T-helper 2 cell (primary cell): ENCODE results near the gene F5.

Source experiments
- DNase-seq, 5 experiments: peaks; one replicate each; pipeline versions ENCODE4 v3.0.0 to v3.0.0-alpha.2; 2012 to 2022

The F5 gene

DNA sequence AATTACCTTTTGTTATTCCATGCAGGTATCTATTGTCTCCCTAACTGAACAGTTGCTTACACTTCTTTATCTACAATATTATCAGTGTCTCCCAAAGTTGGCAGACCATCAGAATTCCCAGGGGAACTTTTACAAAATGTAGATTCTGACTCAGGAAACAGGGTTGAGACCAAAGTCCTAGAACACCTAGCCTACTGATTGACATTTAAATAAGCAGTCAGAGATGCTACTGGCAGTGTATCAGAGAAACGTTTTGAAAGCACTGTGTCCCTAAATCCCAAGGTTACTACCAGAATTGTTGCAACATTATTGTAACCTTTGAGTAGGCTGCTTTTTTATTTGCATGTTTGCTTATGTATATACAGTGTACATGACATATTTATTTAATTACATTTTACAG is 1.8 kb upstream of the F5 start:
- DNase-seq: no peak

DNA sequence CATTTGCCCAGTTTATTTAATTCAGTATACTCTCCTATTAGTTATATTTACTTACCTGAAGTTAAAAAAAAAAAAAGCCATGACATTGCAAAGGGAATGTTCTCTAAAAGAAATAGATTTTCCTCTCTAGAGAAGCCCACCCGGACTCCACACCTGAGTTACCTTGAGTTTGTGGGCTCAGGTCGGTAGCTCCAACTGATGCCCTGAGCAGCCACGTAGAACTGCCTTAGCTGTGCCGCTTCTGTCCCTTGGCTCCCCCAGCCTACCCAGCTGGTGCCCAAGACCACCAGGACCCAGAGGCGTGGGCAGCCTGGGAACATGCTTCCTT is 250 bp downstream of the F5 start:
- no peak for DNase-seq

- no peak for DNase-seq
Measured at GRCh38 chr1:169585181-169585580, 1.1 kb downstream of the F5 start.

DNA sequence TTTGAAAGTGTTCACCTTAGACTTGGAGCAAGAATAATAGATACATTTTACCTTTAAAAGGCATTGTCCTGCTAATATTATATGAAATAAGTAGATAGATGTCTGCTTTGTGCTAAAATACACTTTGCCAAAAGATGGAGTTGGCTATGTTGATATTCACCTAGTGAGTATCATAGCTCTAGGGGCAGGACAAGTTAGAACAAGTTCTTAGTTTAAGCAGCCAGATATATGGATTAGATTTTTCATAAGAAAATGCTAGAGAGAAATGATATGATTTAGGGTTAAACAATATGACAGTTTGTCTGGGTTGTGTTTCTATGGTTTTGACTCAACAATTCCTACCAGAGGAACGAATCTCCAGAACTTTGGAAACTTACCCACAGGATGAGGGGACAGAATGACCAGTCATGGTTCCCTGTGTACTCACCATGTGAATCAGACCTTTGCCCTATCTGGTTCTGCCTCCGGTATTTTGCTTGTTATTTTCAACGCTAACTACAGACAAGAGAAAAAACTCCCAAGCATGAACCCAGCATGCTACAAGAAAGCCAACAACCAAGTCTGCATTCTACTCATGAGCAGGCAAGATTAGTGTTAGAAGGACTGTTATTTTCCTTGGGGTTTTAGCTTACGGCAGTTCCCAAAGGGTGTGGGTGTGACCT is 1.7 kb downstream of the F5 start:
- DNase-seq: peak in 1 of 5 experiments; percentile 20

DNA sequence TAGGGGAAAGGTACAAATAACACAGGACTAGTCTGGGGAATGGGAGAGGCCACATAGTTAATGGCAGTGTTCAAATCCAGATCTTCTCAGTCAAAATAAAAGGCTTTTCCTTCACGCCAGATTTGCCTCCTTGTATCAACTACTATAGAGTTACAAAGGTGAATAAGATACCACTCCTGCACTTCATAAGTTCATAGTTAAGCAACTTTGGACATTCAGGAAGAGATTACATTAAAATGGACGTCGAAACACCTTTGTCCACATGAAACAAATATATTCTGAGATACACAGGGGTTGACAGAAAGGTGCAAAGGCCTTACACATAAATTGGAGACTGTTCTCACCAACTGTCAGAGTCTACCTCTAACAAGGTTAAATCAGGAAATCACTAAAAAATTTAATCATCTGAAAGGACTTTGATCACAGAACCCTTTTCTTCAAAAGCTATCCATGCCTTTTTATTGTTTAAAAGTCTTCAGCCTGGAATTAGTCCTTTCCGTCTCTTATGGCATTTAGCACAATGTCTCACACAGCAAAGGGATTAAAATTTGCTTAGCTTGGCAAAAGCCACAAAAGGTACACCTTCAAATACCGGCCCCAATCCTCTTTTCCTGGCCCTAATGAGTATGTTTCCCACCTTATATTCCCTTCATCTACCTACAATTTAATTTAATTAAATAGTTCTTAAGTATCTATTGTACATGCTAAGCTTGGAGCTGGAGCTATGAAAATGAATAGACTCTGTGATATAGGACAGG is 8.1 kb downstream of the F5 start:
- no peak for DNase-seq

DNA sequence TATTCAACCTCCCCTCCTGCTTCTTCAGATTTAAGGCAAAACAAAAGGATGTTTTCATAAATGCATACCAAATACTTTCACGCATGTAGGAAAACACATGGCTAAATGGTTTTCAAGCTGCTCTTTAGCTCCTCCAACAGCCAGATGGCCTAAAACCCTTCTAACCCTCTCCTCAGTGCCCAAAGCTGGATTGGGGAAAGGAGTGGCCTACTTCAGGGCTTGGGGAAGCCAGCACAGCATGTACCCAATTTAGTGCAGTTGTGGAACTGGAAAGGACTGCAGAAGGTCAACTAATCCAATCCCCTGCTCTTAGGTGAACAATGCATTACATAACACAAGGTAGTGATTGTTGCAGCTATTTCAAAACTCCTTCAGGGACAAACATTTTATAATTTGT is 9.3 kb downstream of the F5 start:
- no peak for DNase-seq

- no peak for DNase-seq
Measured at GRCh38 chr1:169576241-169576934, 9.9 kb downstream of the F5 start.

DNA sequence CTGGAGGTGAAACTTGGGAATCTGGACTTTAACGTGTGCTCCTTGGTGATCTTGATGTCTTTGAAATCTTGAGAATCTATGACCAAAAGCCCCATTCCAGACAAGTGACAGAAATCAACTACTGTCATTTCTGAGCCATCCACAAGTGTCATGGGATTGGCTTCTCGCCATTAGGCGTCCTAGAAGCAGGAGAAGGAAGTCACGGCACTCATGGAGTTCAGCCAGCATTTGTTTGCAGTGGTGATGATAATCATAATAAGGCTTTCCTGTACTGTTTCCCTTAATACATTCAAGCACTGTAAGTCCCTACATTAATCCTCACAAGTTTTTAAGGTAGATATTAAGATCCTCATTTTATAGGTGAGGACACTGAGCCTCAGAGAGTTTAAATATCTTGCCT is 11.9 kb downstream of the F5 start:
- DNase-seq: no peak

- DNase-seq: no peak
Measured at GRCh38 chr1:169572187-169572586, 14.1 kb downstream of the F5 start.

- DNase-seq: peak in 1 of 5 experiments; percentile 42
Measured at GRCh38 chr1:169571450-169571849, 14.8 kb downstream of the F5 start.

- DNase-seq: no peak
Measured at GRCh38 chr1:169570172-169570574, 16.1 kb downstream of the F5 start.

DNA sequence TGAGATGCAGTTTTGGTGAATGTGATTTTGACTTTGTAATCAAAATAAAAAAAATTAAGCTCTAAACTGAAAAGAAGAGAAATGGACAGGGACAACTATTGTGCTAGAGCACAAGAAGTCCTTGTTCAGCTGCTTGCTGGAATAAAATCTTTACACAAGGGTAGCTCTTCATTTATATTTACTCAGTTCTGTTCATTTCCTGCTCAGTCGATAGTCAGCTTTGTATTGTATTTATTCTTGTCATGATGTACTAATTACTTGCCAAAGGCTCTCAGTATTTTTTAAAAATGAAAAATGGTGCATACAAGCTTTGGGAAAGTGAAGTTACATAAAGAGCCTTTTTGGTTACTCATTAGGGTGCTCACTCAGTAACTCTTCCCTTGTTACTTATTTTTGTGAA is 17.8 kb downstream of the F5 start:
- DNase-seq: no peak

DNA sequence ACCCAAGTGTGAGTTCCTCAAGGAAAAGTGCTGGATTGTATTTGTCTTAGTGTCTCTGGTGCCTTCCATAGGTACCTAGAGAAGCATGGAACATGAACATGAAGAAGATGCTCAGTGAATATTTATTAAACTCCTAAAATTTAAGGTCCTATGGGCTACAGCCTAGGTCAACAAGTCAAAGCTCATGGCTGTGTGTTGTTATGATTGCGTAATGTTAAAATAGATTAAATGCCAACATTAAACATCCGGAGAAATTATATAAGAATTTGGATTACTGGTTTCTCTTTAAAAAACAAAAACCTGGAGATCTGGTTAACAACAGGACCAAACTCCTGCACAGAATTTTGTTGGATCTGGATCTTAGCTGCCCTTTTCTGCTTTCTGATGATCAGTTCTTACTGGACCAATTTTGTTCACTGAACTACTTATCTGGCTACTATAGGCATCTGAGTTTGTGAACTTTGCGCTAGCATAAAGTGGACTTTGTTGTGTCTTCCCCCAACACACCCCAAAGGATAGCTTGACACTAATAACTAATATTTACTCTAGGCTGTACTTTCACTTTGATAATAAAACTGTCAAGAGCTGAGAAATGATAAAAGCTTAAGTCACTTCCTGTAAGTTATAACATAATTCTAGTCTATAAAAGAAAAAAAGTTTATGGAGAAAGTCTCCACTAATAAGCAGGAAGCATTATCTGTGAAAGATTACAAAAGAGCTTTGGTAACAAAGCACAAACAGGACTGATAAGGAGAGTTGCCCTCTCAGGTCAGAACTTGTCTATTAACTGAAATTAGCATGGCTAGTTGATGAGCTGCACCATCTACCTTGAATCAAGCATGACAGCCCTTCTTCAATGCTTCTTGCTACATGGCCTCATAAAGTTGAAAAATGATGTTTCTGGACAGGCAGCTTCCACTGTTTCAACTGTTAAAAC is 20.7 kb downstream of the F5 start:
- no peak for DNase-seq

DNA sequence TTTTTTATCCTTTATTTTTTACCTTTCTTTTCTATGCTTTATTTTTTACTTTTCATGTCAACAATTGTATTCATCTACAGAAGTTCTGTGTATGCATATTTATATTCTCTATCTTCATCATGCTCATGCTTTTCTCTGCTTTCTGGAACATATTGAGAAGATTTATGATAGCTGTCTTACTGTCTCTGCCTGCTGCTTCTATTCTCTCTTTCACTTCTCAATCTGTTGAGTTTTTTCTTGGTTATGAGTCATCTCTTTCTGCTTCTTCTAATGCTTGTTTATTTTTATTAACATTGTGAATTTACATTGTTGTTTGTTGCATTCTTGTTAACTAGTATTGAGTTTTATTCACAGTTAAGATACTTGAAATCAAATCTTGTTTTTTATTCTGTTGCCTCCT is 22.6 kb downstream of the F5 start:
- DNase-seq: no peak

GRCh38 chr1:169563019-169563615 is 23.2 kb downstream of the F5 start:
- DNase-seq: no peak

- no peak for DNase-seq
Measured at GRCh38 chr1:169561692-169562091, 24.6 kb downstream of the F5 start.

DNA sequence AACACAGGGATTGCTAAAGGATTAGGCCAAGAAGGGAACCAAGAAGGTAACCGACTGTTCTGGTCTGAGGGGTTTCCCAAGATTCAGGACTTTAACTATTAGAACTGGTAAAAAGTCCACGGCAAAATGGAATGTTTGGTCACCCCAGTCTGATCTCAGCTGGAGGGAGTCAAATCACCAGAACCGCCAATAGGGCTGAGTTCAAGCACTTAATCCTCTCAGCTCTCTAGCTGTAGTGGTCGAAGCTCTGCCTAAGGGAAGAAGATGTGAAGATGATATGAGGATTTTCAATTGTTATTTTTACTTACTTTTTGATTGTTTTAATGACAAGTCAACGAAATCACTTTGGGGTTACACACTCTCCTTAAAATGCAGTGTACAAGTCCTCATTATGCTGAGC is 29.1 kb downstream of the F5 start:
- DNase-seq: no peak

DNA sequence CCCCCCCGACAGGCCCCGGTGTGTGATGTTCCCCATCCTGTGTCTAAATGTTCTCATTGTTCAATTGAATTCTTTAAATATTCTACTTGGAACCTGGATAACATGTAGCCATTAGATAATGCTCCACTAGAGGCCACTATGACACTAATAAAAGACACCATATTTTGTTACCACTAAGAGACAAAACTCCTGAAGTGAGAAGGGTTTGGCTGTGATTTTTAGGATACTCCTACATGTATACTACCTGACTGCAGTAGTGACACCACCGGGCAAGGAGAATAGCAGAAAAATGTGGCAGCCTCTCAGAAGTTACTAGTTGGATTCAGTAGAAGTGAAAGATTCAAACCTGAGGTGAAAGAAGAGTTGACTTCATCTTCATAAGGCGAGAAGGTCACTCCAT is 36.0 kb downstream of the F5 start:
- peak in 2 of 5 experiments; percentile 20 to 60 for DNase-seq

DNA sequence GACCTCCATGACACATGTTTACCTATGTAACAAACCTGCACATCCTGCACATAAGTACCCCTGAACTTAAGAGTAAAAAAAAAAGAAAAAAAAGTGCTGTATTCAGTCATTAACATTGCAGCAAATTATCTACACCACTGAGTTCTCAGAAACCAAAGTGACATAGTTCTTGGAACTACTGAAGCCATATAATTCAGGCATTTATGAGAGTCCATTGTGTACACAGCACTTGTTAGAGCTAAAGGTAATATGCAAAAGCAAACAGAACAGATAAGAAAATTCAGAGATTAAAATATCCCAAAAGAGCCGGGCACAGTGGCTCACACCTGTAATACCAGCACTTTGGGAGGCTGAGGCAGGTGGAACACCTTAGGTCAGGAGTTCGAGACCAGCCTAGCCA is 38.0 kb downstream of the F5 start:
- no peak for DNase-seq

- DNase-seq: peak in 3 of 5 experiments; percentile 23 to 83 (median 38)
Measured at GRCh38 chr1:169546087-169546995, 39.9 kb downstream of the F5 start.

DNA sequence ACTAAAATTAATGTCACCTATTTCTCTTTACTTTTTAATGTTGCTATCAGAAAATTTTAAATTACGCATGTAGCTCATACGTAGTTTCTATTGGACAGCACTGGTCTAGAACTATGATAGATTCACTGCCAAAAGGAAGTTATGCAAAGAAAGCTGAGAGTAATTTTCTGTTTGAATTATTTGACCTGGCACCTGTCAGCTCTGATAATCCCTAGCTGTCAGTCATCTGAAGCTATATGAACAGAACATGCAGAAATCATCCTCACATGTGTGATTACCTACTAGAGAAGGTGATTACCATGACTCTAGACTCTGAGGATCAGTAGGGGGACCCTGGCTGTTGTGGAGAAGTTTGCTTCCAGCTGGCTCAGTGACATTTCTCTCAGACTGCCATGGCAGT is 40.8 kb downstream of the F5 start:
- DNase-seq: no peak
